ENCODE measurements around the gene TROAP. TPM values are rescaled to one million over a fixed set of nuclear protein-coding genes. Genes with fewer than 3 reads are reported as not detected.

TROAP gene
- total RNA-seq, 1 experiment from 2014 or later: 135 TPM

DNA sequence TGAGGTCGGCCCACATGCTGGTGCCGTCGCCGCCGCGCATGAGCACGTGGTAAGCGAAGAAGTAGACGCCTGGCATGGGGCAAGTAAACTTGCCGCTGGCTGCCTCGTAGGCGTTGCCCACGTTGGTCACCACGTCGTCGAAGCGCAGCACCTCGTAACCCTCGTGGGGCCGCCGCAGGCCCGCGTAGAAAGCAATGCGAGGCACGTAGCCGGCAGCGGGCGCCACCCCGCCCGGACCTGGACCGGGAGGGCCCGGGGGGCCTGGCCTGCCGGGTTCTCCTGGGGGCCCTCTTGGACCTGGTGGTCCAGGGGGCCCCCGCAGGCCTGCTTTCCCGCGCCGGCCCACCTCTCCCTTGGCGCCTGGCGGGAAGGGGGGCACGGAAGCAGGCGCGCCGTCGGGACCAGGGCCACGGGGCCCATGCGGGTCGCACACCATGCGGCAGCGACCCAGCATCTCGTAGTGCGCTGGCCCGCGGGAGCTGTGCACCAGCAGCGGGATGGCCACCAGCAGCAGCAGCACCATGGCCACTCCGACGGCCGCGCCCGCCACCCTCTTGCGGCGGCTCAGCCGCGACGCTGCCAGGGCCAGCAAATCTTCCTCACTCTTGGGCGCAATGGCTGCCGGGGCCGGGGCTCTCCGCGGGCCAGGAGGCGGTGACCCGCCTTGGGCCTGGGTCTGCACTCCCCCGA lies 13.0 kb downstream of the TROAP start:
- no peaks in the 10 kb centered on the region for H3K9me3 Mint-ChIP-seq (ENCODE audit: unreplicated experiment)
- H3K4me3 Mint-ChIP-seq (ENCODE audit: unreplicated experiment): peak overlapping the region; percentile 73
- peaks cover 8% of the 10 kb centered on the region for H3K36me3 Mint-ChIP-seq (ENCODE audit: insufficient read depth, unreplicated experiment)
- Histone ChIP-seq H3K4me3 (ENCODE audit: low read depth, low read length) (peak overlapping the region; percentile 49), H3K4me1 (peaks cover 21% of the 10 kb centered on the region), H3K27me3 (replicated peaks; ENCODE audit: control insufficient read depth, insufficient read depth, low read length) (no peaks in the 10 kb centered on the region), H3K9me3 (no peaks in the 10 kb centered on the region), H3K36me3 (ENCODE audit: control insufficient read depth, insufficient read depth, low read length) (no peaks in the 10 kb centered on the region)
- no peak overlapping the region for H3K27ac Mint-ChIP-seq (ENCODE audit: unreplicated experiment)
- ChIA-PET POLR2A (interaction anchor here (0.6 kb wide), 1 partner anchor 11 kb away, joined by 3 read pairs; no protein-coding TSS in a partner anchor), CTCF (interaction anchor here (0.6 to 3.8 kb wide), 5 partner anchors 11 to 47 kb away, joined by 3 to 49 read pairs (median 9); partner anchors contain the start of gene DNAJC22)
- DNase-seq: no peak
- TF ChIP-seq, protein P1, sequence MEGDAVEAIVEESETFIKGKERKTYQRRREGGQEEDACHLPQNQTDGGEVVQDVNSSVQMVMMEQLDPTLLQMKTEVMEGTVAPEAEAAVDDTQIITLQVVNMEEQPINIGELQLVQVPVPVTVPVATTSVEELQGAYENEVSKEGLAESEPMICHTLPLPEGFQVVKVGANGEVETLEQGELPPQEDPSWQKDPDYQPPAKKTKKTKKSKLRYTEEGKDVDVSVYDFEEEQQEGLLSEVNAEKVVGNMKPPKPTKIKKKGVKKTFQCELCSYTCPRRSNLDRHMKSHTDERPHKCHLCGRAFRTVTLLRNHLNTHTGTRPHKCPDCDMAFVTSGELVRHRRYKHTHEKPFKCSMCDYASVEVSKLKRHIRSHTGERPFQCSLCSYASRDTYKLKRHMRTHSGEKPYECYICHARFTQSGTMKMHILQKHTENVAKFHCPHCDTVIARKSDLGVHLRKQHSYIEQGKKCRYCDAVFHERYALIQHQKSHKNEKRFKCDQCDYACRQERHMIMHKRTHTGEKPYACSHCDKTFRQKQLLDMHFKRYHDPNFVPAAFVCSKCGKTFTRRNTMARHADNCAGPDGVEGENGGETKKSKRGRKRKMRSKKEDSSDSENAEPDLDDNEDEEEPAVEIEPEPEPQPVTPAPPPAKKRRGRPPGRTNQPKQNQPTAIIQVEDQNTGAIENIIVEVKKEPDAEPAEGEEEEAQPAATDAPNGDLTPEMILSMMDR (IDR thresholded peaks at IDR 0.05; ENCODE audit: insufficient read depth in 1 of 2, low read depth in 1 of 2, low read length in 1 of 2, severe bottlenecking in 1 of 2, unreplicated experiment in 1 of 2): no peak
- intact Hi-C loops (cut with micrococcal nuclease; ENCODE audit: unreplicated experiment): no loop called here
- no TSS peak for BruUV-seq (replicated peaks)
- no peaks in the 10 kb centered on the region for H3K27me3 Mint-ChIP-seq (ENCODE audit: insufficient read depth, unreplicated experiment)
- H3K4me1 Mint-ChIP-seq (ENCODE audit: low read depth, unreplicated experiment): peaks cover 28% of the 10 kb centered on the region

DNA sequence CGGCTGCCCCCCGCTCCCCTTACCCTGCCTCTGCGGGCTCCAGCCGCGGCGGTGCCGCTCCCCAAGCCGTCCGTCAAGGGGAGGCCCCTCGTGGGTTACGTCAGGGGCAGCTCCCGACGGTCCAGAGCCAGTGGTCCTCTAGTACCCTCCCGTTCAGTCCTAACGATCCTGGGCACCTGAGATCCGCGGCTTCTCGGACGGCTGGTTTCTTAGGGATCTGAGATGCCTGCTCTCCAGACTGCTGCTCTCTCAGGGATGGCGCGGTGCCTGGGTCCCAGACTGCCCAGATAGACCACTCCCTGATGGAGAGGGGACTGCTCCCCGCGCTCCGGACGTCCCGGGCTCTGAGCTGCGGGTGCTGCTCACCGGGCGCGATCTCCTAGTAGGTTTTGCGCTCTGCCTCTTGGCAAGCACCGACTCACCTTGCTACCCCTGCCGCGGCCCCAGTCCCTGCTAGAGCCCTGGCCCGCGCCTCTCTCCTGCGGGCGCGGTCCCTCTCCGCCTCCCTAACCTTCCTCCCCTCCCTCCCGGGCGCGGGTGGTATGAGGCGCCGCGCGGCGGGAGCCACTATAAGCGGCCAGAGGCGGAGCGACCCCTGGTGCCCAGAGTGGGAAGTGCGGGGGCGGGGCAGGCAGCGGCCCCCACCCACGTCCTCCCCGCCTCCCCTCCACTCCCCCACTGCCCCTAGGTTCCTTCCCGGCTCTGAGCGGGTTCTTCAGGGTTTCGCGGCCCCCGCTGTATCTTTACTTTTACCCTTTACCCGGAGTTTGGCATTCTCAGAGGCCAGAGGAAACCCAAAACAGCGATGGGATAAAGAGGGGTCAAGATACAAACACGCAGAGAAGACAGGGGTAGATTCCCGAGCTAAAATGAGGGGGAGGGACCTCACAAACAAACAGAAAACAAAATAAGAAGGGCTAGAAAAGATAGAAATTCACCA lies 13.9 kb downstream of the TROAP start, which contains the start of gene C1QL4:
C1QL4 (minus strand) TSS at position 544 of the 940 bp plus-strand sequence. CDS start 711 bp downstream, outside the sequence.
- Mint-ChIP-seq H3K4me1 (ENCODE audit: low read depth, unreplicated experiment) (peaks cover 20% of the 10 kb centered on the region), H3K9me3 (ENCODE audit: unreplicated experiment) (no peaks in the 10 kb centered on the region), H3K36me3 (ENCODE audit: insufficient read depth, unreplicated experiment) (peaks cover 8% of the 10 kb centered on the region), H3K27me3 (ENCODE audit: insufficient read depth, unreplicated experiment) (no peaks in the 10 kb centered on the region), H3K27ac (ENCODE audit: unreplicated experiment) (no peak within 1 kb of the TSS), H3K4me3 (ENCODE audit: unreplicated experiment) (peak within 1 kb of the TSS; percentile 73)
- Histone ChIP-seq H3K27me3 (replicated peaks; ENCODE audit: control insufficient read depth, insufficient read depth, low read length) (no peaks in the 10 kb centered on the region), H3K4me1 (peaks cover 13% of the 10 kb centered on the region), H3K9me3 (no peaks in the 10 kb centered on the region), H3K4me3 (ENCODE audit: low read depth, low read length) (peak within 1 kb of the TSS; percentile 49), H3K36me3 (ENCODE audit: control insufficient read depth, insufficient read depth, low read length) (no peaks in the 10 kb centered on the region)
- intact Hi-C loops (cut with micrococcal nuclease; ENCODE audit: unreplicated experiment): no loop called here
- TF ChIP-seq, protein P1 (IDR thresholded peaks at IDR 0.05; ENCODE audit: insufficient read depth in 1 of 2, low read depth in 1 of 2, low read length in 1 of 2, severe bottlenecking in 1 of 2, unreplicated experiment in 1 of 2): peak; percentile 98 to 99
- BruUV-seq (replicated peaks): TSS peak; percentile 24
- ChIA-PET POLR2A (interaction anchor here (0.6 to 1.4 kb wide), 2 partner anchors 11 to 30 kb away, joined by 3 to 4 read pairs; partner anchors contain the start of gene SPATS2), CTCF (interaction anchor here (0.6 to 3.8 kb wide), 8 partner anchors 10 to 48 kb away, joined by 3 to 49 read pairs (median 4); partner anchors contain the start of genes DNAJC22 and TROAP)
- peak; percentile 87 to 97 for DNase-seq
